AG20443 (cell line): ENCODE measurements around the gene USP14.
"Not testable (repeated sequence)": the region's sequence is repeated elsewhere in the genome, so short reads cannot be mapped to it uniquely, and the experiment has no call there.

Experiments
- DNase-seq: peaks from one replicate; pipeline ENCODE4 v3.0.0; 2012; ENCODE audit warnings: low spot score, mixed read lengths

Gene USP14

GRCh38 chr18:158128-159036, at the start of gene USP14:
Gene USP14 (plus strand): TSS chr18:158557. CDS start chr18:158699, 142 bp downstream.
- peak; percentile 99 for DNase-seq

DNA sequence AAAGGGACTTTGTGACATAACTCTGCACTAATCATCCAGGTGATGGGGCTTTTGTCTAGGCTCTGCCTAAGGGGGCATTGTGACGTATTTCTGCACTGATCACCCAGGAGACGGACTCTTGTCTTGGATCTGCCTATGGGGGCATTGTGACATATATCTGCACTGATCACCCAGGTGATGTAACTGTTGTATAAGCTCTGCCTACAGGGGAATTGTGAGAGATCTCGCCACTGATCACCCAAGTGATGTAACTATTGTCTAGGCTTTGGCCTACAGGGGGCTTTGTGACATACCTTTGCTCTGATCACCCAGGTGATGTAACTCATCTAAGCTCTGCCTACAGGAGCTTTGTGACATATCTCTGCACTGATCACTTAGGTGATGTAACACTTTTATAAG, 49.7 kb upstream of the USP14 start:
- not testable (repeated sequence) for DNase-seq

- not testable (repeated sequence) for DNase-seq
Measured at GRCh38 chr18:109130-109921, 49.0 kb upstream of the USP14 start.

DNA sequence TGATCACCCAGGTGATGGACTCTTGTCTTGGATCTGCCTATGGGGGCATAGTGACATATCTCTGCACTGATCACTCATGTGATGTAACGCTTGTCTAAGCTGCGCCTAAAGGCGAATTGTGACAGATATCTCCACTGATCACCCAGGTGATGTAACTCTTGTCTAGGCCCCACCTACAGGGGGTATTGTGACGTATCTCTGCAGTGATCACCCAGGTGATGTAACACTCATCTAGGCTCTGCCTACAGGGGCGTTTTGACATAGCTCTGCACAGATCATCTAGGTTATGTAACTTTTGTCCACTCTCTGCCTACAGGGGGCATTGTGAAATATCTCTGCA, 48.5 kb upstream of the USP14 start:
- DNase-seq = not testable (repeated sequence)

GRCh38 chr18:110351-111201, 47.8 kb upstream of the USP14 start:
- DNase-seq = not testable (repeated sequence)

DNA sequence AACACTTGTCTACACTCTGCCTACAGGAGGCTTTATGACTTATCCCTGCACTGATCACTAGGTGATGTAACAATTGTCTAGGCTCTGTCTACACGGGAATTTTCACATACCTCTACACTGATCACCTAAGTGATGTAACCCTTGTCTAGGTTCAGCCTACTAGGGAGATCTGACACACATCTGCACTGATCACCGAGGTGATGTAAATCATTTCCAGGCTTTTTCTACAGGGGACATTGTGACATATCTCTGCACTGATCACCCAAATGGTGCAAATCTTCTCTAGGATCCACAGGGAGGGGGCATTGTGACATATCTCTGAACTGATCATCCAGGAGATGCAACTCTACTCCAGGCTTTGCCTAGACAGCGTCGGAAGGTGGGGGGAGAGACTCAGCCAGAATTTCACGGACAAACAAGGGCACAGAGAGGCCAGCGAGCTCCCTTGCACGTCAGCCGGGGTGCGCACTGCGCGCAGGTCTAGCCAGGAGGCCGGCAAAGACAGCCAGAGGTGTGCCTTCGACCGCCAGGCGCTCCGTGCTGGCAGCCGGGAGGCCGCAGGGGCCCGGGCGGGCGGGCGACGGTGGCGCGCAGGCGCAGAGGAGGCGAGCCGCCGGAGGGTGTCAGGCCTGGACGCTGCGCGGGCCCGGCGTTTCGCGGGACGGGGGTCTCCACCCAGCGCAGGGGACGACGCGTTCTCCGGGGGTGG, 46.9 kb upstream of the USP14 start:
- peak; percentile 88 for DNase-seq

DNA sequence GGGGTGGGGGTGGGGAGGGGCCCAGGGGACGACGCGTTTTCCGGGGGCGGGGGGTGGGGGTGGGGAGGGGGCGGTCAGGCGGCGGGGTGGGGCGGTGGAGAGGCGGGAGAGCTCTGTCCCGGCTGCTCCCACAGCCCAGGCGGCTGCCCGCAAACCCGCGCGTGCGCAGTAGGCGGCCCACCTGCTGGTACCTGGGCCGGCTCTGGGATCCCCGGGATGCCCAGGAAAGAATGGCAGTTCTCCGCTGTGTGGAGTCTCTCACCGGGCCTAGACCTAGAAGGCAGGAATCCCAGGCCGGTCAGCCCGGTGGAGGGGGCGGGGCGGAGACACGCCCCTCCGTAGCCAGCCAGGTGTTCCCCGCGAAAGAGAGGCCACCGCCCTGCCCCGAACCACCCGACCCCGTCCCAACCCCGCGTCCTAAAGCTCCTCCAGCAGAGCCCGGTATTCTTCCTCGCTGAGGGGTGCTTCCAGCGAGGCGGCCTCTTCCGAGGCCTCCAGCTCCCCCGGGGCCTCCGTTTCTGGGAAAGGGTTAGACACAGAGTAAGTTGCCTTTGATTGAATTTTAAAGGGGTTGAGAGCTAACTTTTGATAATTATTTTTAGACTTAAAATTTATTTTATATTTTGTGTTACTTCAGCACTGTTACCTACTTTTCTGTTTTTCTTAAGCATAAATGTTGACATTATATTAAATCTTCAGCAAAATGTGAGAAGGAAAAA, 46.2 kb upstream of the USP14 start:
- not testable (repeated sequence) for DNase-seq

DNA sequence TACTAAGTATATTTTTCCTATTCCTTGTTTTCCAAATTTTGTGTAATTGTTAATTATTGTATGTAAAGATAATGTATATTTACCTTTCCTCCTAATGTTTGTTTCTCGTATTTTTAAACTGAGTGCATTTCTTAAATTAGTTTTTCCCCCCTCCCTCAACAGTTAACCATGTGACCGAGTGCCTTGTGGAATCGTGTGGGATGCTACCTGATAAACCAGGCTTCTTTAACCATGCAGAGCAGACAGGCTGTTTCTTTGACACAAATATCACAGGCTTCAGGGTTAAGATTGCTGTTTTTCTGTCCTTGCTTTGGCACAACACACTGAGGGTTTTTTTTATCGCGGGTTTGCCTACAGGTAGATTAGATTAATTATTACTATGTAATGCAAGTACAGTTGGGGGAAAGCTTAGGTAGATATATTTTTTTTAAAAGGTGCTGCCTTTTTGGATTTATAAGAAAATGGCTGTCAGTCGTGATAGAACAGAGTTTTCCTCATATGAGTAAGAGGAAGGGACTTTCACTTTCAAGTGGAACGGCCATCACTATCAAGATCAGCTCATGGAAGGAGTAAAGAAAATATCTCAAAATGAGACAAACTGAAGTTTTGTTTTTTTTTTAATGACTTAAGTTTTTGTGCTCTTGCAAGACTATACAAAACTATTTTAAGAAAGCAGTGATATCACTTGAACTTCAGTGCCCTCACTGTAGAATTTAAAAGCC, 37.7 kb upstream of the USP14 start:
- DNase-seq = not testable (repeated sequence)

DNA sequence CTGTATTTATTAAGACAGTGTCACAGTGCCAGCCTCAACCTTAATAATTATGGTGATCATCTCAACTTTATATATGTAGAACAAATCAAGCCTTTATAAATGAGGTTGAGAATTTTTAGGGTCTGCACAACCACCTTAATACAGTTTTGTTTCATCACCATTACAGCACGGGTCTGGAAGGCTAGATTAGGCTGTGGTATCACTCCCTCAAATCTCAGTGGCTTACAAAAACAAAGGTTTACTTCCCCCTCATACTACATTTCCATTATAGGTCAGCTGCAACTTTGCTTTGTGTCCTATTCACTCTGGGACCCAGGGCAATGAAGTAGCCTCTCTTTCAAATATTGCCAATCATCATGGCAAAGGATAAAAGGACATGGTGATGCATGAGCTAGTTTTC, 23.3 kb upstream of the USP14 start:
- no peak for DNase-seq

GRCh38 chr18:136433-136832, 21.9 kb upstream of the USP14 start:
- DNase-seq = no peak

GRCh38 chr18:137327-137726, 21.0 kb upstream of the USP14 start:
- no peak for DNase-seq

GRCh38 chr18:140670-141266, 17.6 kb upstream of the USP14 start:
- no peak for DNase-seq

GRCh38 chr18:142624-143296, 15.6 kb upstream of the USP14 start:
- not testable (repeated sequence) for DNase-seq

DNA sequence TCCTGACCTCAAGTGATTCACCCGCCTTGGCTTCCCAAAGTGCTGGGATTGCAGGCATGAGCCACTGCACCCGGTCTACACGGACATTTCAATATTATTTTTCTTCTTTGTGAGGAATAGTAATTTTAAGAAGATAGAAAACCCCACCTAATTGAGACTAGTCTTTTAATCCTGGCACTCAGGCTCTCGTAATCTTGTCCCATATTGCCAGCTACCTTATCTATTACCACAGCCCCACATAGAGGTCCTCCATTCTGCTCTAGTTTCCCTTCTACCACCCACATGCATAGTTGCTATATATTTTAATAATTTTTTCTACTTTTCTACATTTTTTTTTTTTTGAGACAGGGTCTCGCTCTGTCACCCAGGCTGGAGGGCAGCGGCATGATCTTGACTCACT, 9.5 kb upstream of the USP14 start:
- no peak for DNase-seq

GRCh38 chr18:154151-154550, 4.2 kb upstream of the USP14 start:
- DNase-seq = no peak

DNA sequence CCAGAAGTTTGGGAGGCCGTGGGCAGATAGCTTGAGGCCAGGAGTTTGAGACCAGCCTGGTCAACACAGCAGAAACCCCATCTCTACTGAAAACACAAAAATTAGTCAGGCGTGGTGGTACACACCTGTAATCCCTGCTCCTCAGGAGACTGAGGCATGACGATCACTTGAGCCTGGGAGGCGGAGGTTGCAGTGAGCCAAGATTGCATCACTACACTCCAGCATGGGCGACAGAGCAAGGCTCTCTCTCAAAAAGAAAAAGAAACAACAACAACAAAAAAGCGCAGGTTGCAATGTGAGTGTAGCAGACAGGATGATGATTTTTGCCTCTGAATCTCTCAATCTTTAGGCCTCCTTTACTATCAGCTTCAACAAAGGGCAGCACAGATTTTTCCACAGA, 2.7 kb upstream of the USP14 start:
- no peak for DNase-seq

GRCh38 chr18:156514-157230, 1.7 kb upstream of the USP14 start:
- no peak for DNase-seq

DNA sequence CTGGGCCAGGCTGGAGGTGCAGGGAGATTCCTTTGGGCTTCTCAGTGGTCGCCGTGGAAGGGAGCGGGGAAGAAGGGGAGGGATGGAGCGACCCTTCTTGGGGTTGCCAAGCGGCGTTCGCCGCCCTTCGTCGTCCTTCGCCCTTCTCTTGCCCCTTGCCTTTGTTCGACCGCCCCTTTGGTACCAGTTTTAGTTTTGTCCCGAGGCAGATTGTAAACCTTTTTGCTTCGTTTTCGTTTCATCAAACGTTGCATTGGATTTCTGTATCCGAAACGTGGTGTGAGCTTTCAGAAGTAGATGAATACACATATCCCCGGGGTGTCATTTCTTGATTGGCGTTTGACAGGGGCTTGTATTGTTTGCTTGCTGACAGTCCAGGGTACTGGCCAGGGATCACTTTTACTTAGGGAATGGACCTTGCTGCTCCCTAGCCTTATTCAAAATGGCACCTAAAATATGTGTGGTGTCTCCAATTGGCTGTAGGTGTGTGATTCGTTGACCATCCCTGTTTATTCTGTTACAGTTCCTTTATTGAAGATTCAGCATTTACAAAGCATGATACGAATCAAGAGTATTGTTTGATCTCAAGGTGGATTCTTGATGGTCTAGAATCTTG, 788 bp downstream of the USP14 start:
- DNase-seq = peak; percentile 17
